ENCODE measurements around the gene SEC61G. TPM values are rescaled to one million over a fixed set of nuclear protein-coding genes. Genes with fewer than 3 reads are reported as not detected.

Gene SEC61G
- total and polyA plus RNA-seq, 8 donors = 61.9 to 275 (median 90.5) TPM

DNA sequence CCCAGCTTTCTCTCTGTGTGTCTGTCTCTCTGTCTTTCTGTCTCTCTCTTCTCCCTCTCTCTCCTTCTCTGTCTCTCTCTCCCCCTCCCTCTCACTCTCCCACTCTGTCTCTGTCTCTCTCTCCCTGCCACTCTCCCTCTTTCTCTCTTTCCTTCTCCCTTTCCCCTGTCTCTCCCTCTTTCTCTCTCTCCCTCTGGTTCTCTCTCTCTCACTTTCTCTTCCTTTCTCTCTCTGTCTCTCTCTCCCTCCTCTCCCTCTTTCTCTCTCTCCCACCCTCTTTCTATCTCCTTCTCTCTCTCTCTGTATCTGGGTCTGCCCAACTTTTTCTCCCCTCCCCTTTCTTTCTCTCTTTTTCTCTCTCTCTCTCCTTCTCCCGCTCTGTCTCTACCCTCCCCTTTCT lies 36.5 kb downstream of the SEC61G start:
- 55% methylated on average over 1 of the region's 1 CpG for WGBS, 2 donors
- intact Hi-C loops (cut with DNase I) = no loop called here
- no peak for TF ChIP-seq CTCF (IDR thresholded peaks at IDR 0.05)
- Histone ChIP-seq H3K9me3 (no peaks in the 10 kb centered on the region), H3K27ac (no peak overlapping the region), H3K27me3 (no peaks in the 10 kb centered on the region), H3K36me3 (no peaks in the 10 kb centered on the region), H3K4me1 (no peaks in the 10 kb centered on the region), H3K4me3 (no peak overlapping the region)
- ATAC-seq (no peak), DNase-seq (no peak), FAIRE-seq (no peak)

DNA sequence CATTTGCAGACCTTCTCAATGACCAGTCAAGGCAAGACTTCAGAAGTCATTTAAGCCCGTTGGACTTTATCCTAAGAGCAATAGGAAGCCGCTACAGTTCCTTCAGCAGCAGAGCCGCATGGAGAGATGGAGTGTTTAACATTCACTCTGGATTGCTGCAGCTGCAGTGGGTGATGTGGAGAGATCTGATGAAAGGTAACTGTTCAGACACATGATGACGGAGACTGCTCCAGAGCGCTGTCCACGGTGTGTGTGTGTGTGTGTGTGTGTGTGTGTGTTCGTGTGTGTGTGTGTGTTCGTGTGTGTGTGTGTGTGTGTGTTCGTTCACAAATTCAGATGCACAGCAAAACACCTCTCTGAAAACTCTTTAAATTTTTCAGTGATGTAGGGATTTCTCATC lies 37.0 kb downstream of the SEC61G start:
- intact Hi-C loops (cut with DNase I) = no loop called here
- 45 to 62% methylated on average over 8 to 9 of the region's 9 CpGs for WGBS, 2 donors
- DNase-seq (no peak), FAIRE-seq (no peak), ATAC-seq (no peak)
- TF ChIP-seq CTCF (IDR thresholded peaks at IDR 0.05) = no peak
- Histone ChIP-seq H3K27me3 (no peaks in the 10 kb centered on the region), H3K36me3 (no peaks in the 10 kb centered on the region), H3K4me1 (no peaks in the 10 kb centered on the region), H3K27ac (no peak overlapping the region), H3K4me3 (no peak overlapping the region), H3K9me3 (no peaks in the 10 kb centered on the region)

DNA sequence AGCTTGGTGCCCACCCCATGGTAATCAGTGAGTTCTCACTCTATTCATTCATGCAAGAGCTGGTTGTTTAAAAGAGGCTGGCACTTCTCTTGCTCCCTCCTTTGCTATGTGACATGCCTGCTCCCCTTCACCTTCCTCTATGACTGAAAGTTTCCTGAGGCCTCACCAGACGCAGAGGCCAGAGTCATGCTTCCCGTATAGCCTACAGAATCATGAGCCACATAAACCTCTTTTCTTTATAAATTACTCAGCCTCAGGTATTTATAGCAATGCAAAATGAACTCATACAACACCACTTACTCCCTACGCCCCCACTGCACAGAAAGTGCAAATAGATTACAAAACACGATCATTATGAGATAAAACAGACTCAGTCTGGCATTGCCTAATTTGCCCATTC lies 39.0 kb downstream of the SEC61G start:
- no peaks in the 10 kb centered on the region for H3K9me3 ChIP-seq
- H3K4me1 ChIP-seq = no peaks in the 10 kb centered on the region
- no peak for FAIRE-seq
- no peak overlapping the region for H3K27ac ChIP-seq
- H3K27me3 ChIP-seq = no peaks in the 10 kb centered on the region
- WGBS, 2 donors = 65% methylated on average over 4 of the region's 4 CpGs
- no peaks in the 10 kb centered on the region for H3K36me3 ChIP-seq
- TF ChIP-seq CTCF (IDR thresholded peaks at IDR 0.05) = no peak
- no peak overlapping the region for H3K4me3 ChIP-seq
- ATAC-seq = no peak
- DNase-seq = no peak
- intact Hi-C loops (cut with DNase I) = no loop called here

DNA sequence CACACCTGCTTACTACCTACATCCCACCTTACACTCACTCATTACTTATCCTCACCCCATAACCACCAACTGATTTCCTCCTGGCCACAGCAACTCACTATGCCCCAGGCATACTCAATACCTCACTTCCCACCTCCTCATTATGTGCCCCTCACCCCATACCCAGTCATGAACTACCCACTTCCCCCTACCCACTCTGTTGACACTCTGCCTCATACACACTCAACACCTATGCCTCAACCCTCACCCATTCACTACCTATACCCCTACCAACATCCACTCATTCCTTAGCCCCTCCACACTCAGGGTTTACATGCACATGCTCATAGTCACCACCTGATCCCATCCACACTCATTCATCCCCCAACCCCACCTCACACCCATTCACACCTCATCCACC lies 39.6 kb downstream of the SEC61G start:
- H3K27me3 ChIP-seq = no peaks in the 10 kb centered on the region
- DNase-seq = no peak
- H3K36me3 ChIP-seq = no peaks in the 10 kb centered on the region
- no peak for FAIRE-seq
- H3K4me3 ChIP-seq = no peak overlapping the region
- no peaks in the 10 kb centered on the region for H3K9me3 ChIP-seq
- no peak overlapping the region for H3K27ac ChIP-seq
- H3K4me1 ChIP-seq = no peaks in the 10 kb centered on the region
- no peak for ATAC-seq
- intact Hi-C loops (cut with DNase I) = no loop called here
- TF ChIP-seq CTCF (IDR thresholded peaks at IDR 0.05) = no peak

- 77 to 83% methylated on average over 4 of the region's 4 CpGs for WGBS, 2 donors
- ATAC-seq = no peak
- no peak for FAIRE-seq
Measured at GRCh38 chr7:54712820-54713219, 46.2 kb downstream of the SEC61G start.

More at GRCh38 chr7:54712820-54713219, 46.2 kb downstream of the SEC61G start:
- DNase-seq = no peak
- Histone ChIP-seq H3K4me3 (no peak overlapping the region), H3K27ac (no peak overlapping the region), H3K27me3 (no peaks in the 10 kb centered on the region), H3K9me3 (no peaks in the 10 kb centered on the region), H3K36me3 (no peaks in the 10 kb centered on the region), H3K4me1 (no peaks in the 10 kb centered on the region)
- TF ChIP-seq CTCF (IDR thresholded peaks at IDR 0.05) = no peak
- intact Hi-C loops (cut with DNase I) = no loop called here
